GM21717 (cell line): ENCODE data around the gene ABHD6.

Source experiments
- ATAC-seq: cut with Tn5 transposase; IDR thresholded peaks from one replicate; pipeline ENCODE4 v1.9.1; 2021; ENCODE audit warnings: mild to moderate bottlenecking, moderate library complexity; ENCODE audit not compliant: unreplicated experiment

Gene ABHD6

DNA sequence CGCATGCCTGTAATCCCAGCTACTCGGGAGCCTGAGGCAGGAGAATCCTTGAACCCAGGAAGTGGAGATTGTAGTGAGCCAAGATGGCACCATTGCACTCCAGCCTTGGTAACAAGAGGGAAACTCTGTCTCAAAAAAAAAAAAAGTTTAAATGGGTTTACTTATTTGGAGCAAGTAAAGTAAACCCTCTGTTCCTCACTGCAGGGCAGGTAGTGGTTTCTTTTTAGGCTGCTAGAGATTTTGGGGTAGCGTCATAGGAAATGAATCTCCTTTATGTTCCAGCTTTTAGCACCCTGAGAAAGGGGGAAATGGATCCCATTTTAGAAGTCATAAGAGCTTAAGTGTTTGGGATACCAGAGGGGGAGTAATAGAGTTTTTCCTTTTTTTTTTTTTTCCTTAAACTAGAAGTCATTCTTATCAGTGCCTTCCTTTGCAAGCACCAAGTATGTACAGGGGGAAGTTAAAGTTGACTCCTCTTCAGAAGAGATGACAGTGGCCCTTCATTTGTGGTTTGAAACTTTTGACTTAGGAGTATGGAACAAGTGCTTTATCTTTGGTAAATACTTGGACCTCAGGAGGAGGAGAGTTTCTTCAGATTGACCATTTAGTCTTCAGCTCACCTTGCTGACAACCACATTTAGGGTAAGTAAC, 103.1 kb downstream of the ABHD6 start:
- no peak for ATAC-seq

DNA sequence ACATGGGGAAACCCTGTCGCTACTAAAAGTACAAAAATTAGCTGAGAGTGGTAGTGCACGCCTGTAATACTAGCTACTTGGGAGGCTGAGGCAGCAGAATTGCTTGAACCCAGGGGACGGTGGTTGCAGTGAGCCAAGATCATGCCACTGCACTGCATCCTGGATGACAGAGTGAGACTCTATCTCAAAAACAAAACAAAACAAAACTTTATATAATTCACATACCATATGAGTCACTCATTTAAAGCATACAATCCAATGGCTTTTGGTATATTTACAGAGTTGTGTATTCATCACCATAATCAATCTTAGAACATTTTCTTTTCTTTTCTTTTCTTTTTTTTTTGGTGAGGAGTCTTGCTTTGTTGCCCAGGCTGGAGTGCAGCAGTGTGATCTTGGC, 103.8 kb downstream of the ABHD6 start:
- ATAC-seq, result no peak

GRCh38 chr3:58342676-58343075, 105.1 kb downstream of the ABHD6 start:
- no peak for ATAC-seq
